Thyroid gland (tissue), 4 donors: ENCODE results near the gene TIMM8A.

Source experiments
- CTCF ChIP-seq, 6 experiments: fragments of 200-600 bp in 3 of 6; fragments of 450-650 bp in 3 of 6; sonication (generic) in 3 of 6; IDR thresholded peaks; one replicate each; pipeline ENCODE4 v1.5.1; 2016 to 2019; ENCODE audit warnings: antibody characterized with exemption in 6 of 6, mild to moderate bottlenecking in 2 of 6, inconsistent platforms in 1 of 6, moderate library complexity in 1 of 6
- POLR2A ChIP-seq, 2 donors: fragments of 450-650 bp; IDR thresholded peaks; one replicate each; pipeline ENCODE4 v1.6.1; 2017; ENCODE audit warnings: antibody characterized with exemption in 2 of 2, mild to moderate bottlenecking in 2 of 2, moderate library complexity in 1 of 2

- TF ChIP-seq CTCF (IDR thresholded peaks at IDR 0.05) = no peak
- no peak for TF ChIP-seq POLR2A (IDR thresholded peaks at IDR 0.05)
Observed at GRCh38 chrX:101365301-101365795, 16.8 kb upstream of the TIMM8A start.
